Stomach (tissue), 4 donors: Measurements from ENCODE around the gene NOLC1.

ENCODE experiments used
- CTCF ChIP-seq, 7 experiments: fragments of 450-650 bp in 4 of 7; fragments of 200-600 bp in 3 of 7; sonication (generic) in 3 of 7; IDR thresholded peaks; one replicate each; pipeline ENCODE4 v1.5.1; 2016 to 2019; ENCODE audit warnings: antibody characterized with exemption in 7 of 7, control low read depth in 2 of 7, mild to moderate bottlenecking in 1 of 7
- POLR2AphosphoS5 ChIP-seq, 3 donors: sonication (generic); formaldehyde crosslinking; IDR thresholded peaks; one replicate each; pipeline ENCODE4 v1.6.1; 2016; ENCODE audit warnings: antibody characterized with exemption in 3 of 3

GRCh38 chr10:102159831-102160230, 7.6 kb downstream of the NOLC1 start:
- no peak for TF ChIP-seq CTCF (IDR thresholded peaks at IDR 0.05)
- no peak for TF ChIP-seq POLR2AphosphoS5 (IDR thresholded peaks at IDR 0.05)
